Measurements from ENCODE around the gene LCMT2.

The LCMT2 gene, protein sequence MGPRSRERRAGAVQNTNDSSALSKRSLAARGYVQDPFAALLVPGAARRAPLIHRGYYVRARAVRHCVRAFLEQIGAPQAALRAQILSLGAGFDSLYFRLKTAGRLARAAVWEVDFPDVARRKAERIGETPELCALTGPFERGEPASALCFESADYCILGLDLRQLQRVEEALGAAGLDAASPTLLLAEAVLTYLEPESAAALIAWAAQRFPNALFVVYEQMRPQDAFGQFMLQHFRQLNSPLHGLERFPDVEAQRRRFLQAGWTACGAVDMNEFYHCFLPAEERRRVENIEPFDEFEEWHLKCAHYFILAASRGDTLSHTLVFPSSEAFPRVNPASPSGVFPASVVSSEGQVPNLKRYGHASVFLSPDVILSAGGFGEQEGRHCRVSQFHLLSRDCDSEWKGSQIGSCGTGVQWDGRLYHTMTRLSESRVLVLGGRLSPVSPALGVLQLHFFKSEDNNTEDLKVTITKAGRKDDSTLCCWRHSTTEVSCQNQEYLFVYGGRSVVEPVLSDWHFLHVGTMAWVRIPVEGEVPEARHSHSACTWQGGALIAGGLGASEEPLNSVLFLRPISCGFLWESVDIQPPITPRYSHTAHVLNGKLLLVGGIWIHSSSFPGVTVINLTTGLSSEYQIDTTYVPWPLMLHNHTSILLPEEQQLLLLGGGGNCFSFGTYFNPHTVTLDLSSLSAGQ

DNA sequence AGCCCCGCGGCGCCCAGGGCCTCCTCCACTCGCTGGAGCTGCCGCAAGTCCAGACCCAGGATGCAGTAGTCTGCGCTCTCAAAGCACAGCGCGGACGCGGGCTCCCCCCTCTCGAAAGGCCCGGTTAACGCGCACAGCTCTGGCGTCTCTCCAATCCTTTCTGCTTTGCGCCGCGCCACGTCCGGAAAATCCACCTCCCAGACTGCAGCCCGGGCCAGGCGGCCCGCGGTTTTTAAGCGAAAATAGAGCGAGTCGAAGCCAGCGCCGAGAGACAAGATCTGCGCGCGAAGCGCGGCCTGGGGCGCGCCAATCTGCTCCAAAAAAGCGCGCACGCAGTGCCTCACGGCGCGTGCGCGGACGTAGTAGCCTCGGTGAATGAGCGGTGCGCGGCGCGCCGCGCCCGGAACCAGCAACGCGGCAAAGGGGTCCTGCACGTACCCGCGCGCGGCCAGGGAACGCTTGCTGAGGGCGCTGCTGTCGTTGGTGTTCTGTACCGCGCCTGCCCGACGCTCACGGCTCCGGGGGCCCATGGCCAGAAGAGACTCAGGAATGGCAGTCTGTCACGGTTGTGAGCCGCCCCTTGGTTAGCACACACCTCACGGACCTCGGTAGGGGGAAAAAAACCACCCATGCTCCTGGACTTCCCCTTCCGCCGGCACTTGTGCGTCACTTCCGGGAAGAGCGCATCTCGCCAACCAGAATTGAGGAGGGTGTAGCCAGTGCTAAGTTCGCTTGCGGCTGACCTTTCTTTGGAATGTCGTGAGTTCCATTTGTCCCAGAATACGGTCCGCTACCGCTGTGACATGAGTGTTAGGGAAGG is at the start of gene LCMT2:
Gene LCMT2, minus strand, starts transcription at position 614 of the 820 bp plus-strand sequence. Its CDS starts 84 bp downstream, at position 530.
- peak; percentile 90 for DNase-seq (ENCODE audit: low spot score)
- TF ChIP-seq, protein P1, sequence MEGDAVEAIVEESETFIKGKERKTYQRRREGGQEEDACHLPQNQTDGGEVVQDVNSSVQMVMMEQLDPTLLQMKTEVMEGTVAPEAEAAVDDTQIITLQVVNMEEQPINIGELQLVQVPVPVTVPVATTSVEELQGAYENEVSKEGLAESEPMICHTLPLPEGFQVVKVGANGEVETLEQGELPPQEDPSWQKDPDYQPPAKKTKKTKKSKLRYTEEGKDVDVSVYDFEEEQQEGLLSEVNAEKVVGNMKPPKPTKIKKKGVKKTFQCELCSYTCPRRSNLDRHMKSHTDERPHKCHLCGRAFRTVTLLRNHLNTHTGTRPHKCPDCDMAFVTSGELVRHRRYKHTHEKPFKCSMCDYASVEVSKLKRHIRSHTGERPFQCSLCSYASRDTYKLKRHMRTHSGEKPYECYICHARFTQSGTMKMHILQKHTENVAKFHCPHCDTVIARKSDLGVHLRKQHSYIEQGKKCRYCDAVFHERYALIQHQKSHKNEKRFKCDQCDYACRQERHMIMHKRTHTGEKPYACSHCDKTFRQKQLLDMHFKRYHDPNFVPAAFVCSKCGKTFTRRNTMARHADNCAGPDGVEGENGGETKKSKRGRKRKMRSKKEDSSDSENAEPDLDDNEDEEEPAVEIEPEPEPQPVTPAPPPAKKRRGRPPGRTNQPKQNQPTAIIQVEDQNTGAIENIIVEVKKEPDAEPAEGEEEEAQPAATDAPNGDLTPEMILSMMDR (IDR thresholded peaks at IDR 0.05; ENCODE audit: borderline replicate concordance, control extremely low read depth, extremely low read depth, insufficient read depth, missing control alignments) = no peak
- in situ Hi-C loops (cut with MboI; ENCODE audit: low sequenced_read_pairs, unreplicated experiment) = no loop called here

DNA sequence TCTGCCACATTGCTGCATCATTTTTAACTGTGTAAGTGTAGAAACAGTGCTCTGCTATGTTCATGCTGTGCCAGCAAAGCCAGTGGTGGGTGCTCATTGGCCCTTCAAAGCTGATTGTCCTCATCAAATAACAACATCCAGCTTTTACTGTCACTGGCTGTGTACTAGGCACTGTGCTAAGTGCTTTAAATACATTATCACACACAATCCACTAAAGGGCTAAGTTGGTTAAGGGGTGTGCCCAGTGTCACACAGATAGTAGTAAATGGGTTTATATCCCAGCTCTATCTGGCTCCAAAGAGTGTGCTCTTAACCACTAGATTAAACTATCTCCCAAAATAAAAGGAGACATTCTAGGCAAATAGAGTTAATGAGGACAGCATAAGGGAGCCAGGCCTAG is 48.2 kb upstream of the LCMT2 start:
- in situ Hi-C loops (cut with MboI; ENCODE audit: low sequenced_read_pairs, unreplicated experiment) = no loop called here
- TF ChIP-seq, protein P1 (IDR thresholded peaks at IDR 0.05; ENCODE audit: borderline replicate concordance, control extremely low read depth, extremely low read depth, insufficient read depth, missing control alignments) = no peak
- DNase-seq (ENCODE audit: low spot score) = no peak

DNA sequence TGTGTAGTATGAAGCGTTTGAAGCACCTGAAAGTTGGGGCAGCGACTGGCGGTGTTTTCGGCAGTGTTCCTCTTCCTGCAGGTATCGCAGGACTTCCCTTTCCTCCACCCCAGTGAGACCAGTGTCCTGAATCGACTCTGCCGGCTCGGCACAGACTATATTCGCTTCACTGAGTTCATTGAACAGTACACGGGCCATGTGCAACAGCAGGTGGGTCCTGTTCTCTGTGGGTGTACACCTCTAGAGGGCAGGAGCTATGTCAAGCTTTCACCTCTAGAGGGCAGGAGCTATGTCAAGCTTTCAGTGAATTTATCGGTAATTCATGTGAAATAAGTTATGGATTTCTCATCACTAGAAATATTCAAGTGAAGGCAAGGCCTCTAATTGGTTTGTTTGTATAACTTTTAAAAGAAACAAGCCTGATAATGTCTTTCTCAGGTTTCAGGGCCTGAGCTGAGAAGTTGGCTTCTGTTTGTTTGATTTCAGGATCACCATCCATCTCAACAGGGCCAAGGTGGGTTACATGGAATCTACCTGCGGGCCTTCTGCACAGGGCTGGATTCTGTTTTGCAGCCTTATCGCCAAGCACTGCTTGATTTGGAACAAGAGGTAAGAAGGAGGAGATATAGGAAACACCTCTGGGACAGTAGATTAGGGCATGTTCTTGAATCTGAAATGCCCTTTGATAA is 45.8 kb upstream of the LCMT2 start:
- in situ Hi-C loops (cut with MboI; ENCODE audit: low sequenced_read_pairs, unreplicated experiment) = no loop called here
- peak; percentile 67 for DNase-seq (ENCODE audit: low spot score)
- TF ChIP-seq, protein P1 (IDR thresholded peaks at IDR 0.05; ENCODE audit: borderline replicate concordance, control extremely low read depth, extremely low read depth, insufficient read depth, missing control alignments) = peak; percentile 71

DNA sequence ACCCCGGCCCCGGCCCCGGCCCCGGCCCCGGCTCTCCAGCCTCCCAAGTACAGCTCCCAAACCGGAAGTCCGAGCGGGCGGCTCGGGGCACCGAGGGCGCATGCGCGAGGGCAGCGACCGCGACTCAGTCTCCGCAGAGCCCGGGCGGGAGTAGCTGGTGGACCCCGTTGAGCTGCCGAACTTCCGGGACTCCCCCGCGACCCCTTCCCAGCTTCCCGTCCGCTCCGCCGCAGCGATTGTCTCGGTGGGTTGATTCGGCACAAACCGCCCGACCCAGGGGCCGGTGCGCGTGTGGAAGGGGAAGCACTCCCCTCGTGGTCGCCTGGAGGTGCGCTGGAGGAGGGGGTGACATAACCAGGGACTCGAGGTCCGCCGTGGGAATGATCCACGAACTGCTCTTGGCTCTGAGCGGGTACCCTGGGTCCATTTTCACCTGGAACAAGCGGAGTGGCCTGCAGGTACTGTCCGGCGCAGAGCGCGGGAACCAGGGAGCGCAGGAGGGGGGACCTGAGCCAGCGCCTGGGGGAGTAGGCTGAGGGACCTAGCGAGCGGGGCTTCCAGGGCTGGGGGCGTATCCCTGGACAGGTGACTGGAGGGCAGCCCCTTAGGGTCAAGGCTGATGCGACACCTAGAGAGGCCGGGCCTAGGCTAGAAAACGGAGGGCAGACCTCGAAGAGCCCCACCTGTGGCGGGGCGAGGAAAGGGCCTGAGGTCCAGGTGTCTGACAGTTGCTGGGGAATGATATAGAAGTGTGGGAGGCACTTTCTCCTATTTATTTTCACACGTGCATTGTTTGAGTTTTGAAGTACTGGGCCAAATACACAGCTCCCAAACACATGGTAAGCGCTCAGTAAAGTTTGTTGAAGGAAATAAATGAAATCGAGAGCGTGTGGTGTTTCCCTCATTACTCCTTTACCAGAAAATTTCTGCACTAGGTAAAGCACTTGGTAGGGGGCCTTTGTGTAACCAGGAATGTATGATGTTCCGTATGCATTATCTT is 40.9 kb upstream of the LCMT2 start, which contains the start of the genes TUBGCP4 and ZSCAN29:
Gene TUBGCP4, plus strand, starts transcription at position 127 of the 1,000 bp plus-strand sequence. Its CDS starts 254 bp downstream, at position 381.
Gene ZSCAN29, minus strand, starts transcription at position 69 of the 1,000 bp plus-strand sequence. CDS start 1,130 bp downstream, outside the sequence.
- in situ Hi-C loops (cut with MboI; ENCODE audit: low sequenced_read_pairs, unreplicated experiment) = no loop called here
- peak; percentile 97 for DNase-seq (ENCODE audit: low spot score)
- TF ChIP-seq, protein P1 (IDR thresholded peaks at IDR 0.05; ENCODE audit: borderline replicate concordance, control extremely low read depth, extremely low read depth, insufficient read depth, missing control alignments) = peak; percentile 54

DNA sequence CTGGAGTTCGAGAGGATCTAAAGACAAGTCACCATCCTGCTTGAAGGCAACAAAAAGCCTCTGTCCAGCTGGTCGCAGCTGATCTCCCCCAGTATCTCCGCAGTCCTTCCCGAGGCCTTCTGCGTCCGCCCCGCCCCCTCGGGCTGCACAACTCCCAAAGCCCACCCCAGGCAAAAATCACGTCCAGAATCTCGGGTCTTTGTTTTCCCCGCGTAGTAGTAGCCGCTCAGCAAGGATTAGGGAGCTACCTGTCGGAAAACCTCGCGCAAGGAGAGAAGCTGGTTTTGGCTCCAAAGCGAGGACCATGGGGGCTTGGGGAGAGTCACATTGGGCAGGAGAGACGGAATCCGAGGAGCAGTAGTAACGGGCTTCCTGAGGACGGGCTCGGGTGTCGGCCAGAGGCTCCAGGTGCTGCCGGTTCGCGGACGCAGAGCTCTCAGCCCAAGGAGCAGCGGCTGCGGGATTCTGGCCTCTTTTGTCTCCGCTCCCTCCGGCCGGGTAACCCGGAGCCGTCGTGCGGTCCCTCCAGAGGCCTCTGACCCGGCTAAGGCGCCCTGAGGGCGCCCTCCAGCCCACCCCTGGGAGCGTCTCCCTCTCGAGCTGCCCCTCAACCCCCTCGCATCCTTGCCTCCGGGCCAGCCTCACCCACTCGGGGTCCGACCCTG is 40.1 kb upstream of the LCMT2 start:
- in situ Hi-C loops (cut with MboI; ENCODE audit: low sequenced_read_pairs, unreplicated experiment) = no loop called here
- DNase-seq (ENCODE audit: low spot score) = no peak

More for the DNA sequence above, 40.1 kb upstream of the LCMT2 start:
- TF ChIP-seq, protein P1 (IDR thresholded peaks at IDR 0.05; ENCODE audit: borderline replicate concordance, control extremely low read depth, extremely low read depth, insufficient read depth, missing control alignments) = no peak

Measured in GM13976 (cell line).